ENCODE measurements around the gene HSPA1L.
"Not testable (repeated sequence)": the region's sequence is repeated elsewhere in the genome, so short reads cannot be mapped to it uniquely, and the experiment has no call there.

Gene HSPA1L

DNA sequence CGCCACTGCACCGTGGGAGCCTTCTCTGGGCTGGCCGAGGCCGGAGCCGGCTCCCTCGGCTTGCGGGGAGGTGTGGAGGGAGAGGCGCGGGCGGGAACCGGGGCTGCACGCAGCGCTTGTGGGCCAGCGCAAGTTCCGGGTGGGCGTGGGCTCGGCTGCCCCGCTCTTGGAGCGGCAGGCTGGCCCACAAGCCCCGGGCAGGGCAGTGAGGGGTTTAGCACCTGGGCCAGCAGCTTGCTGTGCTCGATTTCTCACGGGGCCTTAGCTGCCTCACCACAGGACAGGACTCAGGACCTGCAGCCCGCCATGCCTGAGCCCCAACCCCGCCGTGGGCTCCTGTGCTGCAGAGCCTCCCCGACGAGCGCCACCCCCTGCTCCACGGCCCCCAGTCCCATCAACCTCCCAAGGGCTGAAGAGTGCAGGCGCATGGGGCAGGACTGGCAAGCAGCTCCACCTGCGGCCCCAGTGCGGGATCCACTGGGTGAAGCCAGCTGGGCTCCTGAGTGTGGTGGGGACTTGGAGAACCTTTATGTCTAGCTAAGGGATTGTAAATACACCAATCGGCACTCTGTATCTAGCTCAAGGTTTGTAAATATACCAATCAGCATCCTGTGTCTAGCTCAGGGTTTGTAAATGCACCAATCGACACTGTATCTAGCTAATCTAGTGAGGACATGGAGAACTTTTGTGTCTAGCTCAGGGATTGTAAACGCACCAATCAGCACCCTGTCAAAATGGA lies 37.1 kb upstream of the HSPA1L start:
- WGBS (ENCODE audit: insufficient coverage, insufficient read length): no CpG with 5 or more reads among the region's 35 CpGs
- not testable (repeated sequence) for H3K36me3 ChIP-seq (ENCODE audit: control insufficient read depth, insufficient read depth, low read length); H3K27me3 ChIP-seq (ENCODE audit: control insufficient read depth, insufficient read depth, low read length); H3K27ac ChIP-seq (ENCODE audit: low read length); DNase-seq (ENCODE audit: low read depth, low spot score); H3K4me1 ChIP-seq (ENCODE audit: control insufficient read depth, insufficient read depth, low read length); H3K4me3 ChIP-seq (ENCODE audit: low read length); H3K9me3 ChIP-seq (ENCODE audit: control insufficient read depth, insufficient read depth, low read length)

DNA sequence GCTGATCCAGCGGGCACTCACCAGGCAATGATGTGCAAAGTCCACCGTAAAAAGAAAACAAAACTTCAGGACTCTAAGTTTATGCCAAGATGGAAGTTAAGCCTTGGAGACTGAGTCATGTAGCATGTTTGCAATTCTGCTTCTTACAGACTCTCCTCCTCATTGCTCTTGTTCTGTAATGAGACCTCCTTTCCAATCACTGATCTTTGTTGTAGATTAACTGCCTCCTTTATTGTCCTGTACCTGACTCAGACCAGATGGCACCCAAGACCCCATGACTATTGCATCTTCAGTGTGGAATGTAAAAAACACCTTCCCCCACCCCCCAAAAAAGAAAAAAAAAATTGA lies 36.4 kb upstream of the HSPA1L start:
- no peak overlapping the region for H3K27ac ChIP-seq (ENCODE audit: low read length)
- no peaks in the 10 kb centered on the region for H3K27me3 ChIP-seq (ENCODE audit: control insufficient read depth, insufficient read depth, low read length)
- no peak for DNase-seq (ENCODE audit: low read depth, low spot score)
- H3K36me3 ChIP-seq (ENCODE audit: control insufficient read depth, insufficient read depth, low read length): no peaks in the 10 kb centered on the region
- H3K4me3 ChIP-seq (ENCODE audit: low read length): no peak overlapping the region
- H3K9me3 ChIP-seq (ENCODE audit: control insufficient read depth, insufficient read depth, low read length): no peaks in the 10 kb centered on the region; the same call in 1 of the 2 replicates
- H3K4me1 ChIP-seq (ENCODE audit: control insufficient read depth, insufficient read depth, low read length): no peaks in the 10 kb centered on the region
- WGBS (ENCODE audit: insufficient coverage, insufficient read length): no CpG with 5 or more reads among the region's 2 CpGs

DNA sequence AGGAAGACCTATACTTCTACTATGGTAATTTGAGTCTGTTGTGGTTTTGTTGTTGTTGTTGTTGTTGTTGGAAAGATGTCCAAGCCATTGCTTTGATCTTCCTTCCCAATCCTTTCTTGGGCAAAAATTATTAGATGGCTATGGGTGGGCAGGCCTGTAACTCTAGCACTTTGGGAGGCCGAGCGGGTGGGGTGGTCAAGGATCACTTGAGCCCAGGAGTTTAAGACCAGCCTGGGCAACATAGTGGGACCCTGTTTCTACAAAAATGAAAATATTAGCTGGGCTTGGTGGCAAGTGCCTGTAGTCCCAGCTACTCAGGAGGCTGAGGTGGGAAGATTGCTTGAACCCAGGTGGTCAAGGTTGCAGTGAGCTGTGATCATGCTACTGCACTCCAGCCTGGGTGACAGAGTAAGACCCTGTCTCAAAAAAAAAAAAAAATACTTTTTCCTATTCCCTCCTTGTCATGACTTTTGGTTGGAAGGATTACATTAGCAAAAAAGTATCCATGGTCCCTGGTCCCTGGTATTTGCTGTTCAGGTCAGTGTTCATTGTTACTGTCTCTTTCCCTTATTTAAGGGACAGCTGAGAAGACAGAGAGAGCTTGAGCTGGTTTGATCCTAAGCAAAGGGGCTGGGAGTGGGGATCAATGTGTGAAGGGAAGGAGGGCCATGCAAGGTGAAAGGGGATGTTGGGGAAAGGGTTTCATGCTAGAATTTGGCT lies 35.8 kb upstream of the HSPA1L start:
- DNase-seq (ENCODE audit: low read depth, low spot score): no peak
- H3K4me1 ChIP-seq (ENCODE audit: control insufficient read depth, insufficient read depth, low read length): no peaks in the 10 kb centered on the region
- H3K9me3 ChIP-seq (ENCODE audit: control insufficient read depth, insufficient read depth, low read length): no peaks in the 10 kb centered on the region; the same call in 1 of the 2 replicates
- no CpG with 5 or more reads among the region's 2 CpGs for WGBS (ENCODE audit: insufficient coverage, insufficient read length)
- H3K36me3 ChIP-seq (ENCODE audit: control insufficient read depth, insufficient read depth, low read length): no peaks in the 10 kb centered on the region
- H3K4me3 ChIP-seq (ENCODE audit: low read length): no peak overlapping the region
- no peaks in the 10 kb centered on the region for H3K27me3 ChIP-seq (ENCODE audit: control insufficient read depth, insufficient read depth, low read length)
- H3K27ac ChIP-seq (ENCODE audit: low read length): no peak overlapping the region

DNA sequence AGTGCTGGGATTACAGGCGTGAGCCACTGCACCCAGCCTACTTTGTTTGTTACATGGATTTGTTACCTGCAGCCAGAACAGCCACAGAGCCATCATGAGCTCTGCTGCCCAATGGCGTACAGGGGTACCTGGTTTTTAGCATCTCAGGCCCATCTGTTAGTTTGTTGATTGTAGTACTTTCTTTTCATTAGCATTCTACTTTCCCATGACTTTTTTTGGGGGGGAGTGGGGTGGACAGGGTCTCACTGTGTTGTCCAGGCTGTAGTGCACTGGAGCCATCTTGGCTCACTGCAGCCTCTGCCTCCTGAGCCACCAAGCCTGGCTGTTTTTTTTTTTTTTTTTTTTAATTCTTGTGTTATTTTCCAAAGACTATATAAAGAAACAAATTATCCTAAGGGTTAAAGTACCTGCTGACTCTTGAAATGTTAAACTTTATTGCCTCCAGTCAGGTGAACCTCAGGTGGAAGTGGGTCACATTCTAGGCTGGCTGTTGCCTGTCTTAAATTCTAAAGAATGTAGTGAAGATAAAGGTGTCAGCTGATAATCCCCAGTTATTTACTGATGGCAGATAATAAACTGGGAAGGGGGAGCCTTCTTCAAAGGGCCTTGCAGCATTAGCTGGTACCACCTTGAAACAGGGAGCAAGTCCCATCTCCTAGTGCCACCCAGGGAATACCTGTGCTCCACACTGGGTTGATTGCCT lies 32.3 kb upstream of the HSPA1L start:
- Histone ChIP-seq H3K27me3 (ENCODE audit: control insufficient read depth, insufficient read depth, low read length) (no peaks in the 10 kb centered on the region), H3K27ac (ENCODE audit: low read length) (no peak overlapping the region), H3K9me3 (ENCODE audit: control insufficient read depth, insufficient read depth, low read length) (no peaks in the 10 kb centered on the region), H3K4me3 (ENCODE audit: low read length) (no peak overlapping the region), H3K4me1 (ENCODE audit: control insufficient read depth, insufficient read depth, low read length) (no peaks in the 10 kb centered on the region), H3K36me3 (ENCODE audit: control insufficient read depth, insufficient read depth, low read length) (no peaks in the 10 kb centered on the region)
- no peak for DNase-seq (ENCODE audit: low read depth, low spot score)
- WGBS (ENCODE audit: insufficient coverage, insufficient read length): no CpG with 5 or more reads among the region's 2 CpGs

DNA sequence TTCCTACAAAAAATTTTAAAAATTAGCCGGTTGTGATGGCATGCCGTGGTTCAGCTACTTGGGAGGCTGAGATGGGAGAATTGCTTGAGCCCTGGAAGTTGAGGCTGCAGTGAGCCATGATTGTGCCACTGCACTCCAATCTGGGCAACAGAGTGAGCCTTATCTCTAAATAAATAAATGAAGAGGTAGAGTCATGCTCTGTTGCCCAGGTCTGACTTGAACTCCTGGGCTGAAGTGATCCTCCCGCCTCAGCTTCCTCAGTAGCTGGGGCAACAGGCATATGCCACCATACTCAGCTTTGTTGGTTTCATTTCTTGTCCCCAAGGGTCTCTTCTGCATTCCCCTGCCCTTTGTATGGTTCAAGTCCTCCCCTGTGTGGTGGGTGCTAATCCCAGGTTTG lies 29.4 kb upstream of the HSPA1L start:
- DNase-seq (ENCODE audit: low read depth, low spot score): no peak
- Histone ChIP-seq H3K27ac (ENCODE audit: low read length) (no peak overlapping the region), H3K9me3 (ENCODE audit: control insufficient read depth, insufficient read depth, low read length) (no peaks in the 10 kb centered on the region), H3K27me3 (ENCODE audit: control insufficient read depth, insufficient read depth, low read length) (no peaks in the 10 kb centered on the region), H3K4me3 (ENCODE audit: low read length) (no peak overlapping the region), H3K36me3 (ENCODE audit: control insufficient read depth, insufficient read depth, low read length) (peaks cover 5% of the 10 kb centered on the region; the same call in 1 of the 2 replicates), H3K4me1 (ENCODE audit: control insufficient read depth, insufficient read depth, low read length) (no peaks in the 10 kb centered on the region)
- WGBS (ENCODE audit: insufficient coverage, insufficient read length): no CpG with 5 or more reads among the region's 3 CpGs

DNA sequence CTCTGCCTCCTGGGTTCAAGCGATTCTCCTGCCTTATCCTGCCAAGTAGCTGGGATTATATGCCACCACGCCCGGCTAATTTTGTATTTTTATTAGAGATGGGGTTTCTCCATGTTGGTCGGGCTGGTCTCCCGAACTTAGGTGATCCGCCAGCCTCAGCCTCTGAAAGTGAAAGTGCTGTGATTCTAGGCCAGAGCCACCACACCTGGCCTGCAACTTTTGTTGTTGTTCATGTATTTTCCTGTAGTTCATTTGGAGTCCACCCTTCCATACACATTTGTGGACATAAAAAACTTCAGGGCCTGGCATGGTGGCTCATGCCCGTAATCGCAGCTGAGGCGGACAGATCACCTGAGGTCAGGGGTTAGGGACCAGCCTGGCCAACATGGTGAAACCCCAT lies 27.0 kb upstream of the HSPA1L start:
- Histone ChIP-seq H3K4me1 (ENCODE audit: control insufficient read depth, insufficient read depth, low read length) (no peaks in the 10 kb centered on the region), H3K27me3 (ENCODE audit: control insufficient read depth, insufficient read depth, low read length) (no peaks in the 10 kb centered on the region), H3K9me3 (ENCODE audit: control insufficient read depth, insufficient read depth, low read length) (no peaks in the 10 kb centered on the region), H3K4me3 (ENCODE audit: low read length) (no peak overlapping the region), H3K27ac (ENCODE audit: low read length) (no peak overlapping the region), H3K36me3 (ENCODE audit: control insufficient read depth, insufficient read depth, low read length) (peaks cover 23% of the 10 kb centered on the region; the same call in 1 of the 2 replicates)
- no CpG with 5 or more reads among the region's 9 CpGs for WGBS (ENCODE audit: insufficient coverage, insufficient read length)
- no peak for DNase-seq (ENCODE audit: low read depth, low spot score)

DNA sequence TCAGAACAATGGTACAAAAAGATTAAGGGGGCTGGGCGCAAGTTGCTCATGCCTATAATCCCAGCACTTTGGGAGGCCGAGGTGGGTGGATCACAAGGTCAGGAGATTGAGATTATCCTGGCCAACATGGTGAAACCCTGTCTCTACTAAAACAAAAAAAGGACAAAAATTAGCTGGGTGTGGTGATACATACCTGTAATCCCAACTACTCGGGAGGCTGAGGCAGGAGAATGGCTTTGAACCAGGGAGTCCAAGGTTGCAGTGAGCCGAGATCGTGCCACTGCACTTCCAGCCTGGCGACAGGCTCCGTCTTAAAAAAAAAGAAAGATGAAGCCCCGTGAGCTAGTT lies 24.7 kb upstream of the HSPA1L start:
- peaks cover 29% of the 10 kb centered on the region; the same call in 1 of the 2 replicates for H3K36me3 ChIP-seq (ENCODE audit: control insufficient read depth, insufficient read depth, low read length)
- not testable (repeated sequence) for H3K27me3 ChIP-seq (ENCODE audit: control insufficient read depth, insufficient read depth, low read length); H3K4me1 ChIP-seq (ENCODE audit: control insufficient read depth, insufficient read depth, low read length); DNase-seq (ENCODE audit: low read depth, low spot score); H3K4me3 ChIP-seq (ENCODE audit: low read length); H3K27ac ChIP-seq (ENCODE audit: low read length); H3K9me3 ChIP-seq (ENCODE audit: control insufficient read depth, insufficient read depth, low read length)
- WGBS (ENCODE audit: insufficient coverage, insufficient read length): no CpG with 5 or more reads among the region's 8 CpGs

DNA sequence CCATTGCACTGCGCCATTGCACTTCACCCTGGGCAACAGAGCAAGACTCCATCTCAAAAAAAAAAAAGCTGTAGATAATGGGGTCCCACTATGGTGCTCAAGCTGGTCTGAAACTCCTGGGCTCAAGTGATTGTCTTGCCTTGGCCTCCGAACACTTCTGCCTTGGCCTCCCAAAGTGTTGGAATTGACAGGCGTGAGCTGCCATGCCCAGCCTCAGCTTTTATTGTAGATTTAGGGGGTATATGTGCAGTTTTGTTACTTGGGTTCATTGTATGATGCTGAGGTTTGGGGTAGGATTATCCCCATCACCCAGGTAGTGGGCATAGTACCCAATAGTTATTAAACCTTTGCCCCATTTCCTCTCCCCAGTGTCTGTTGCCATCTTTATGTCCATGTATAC lies 23.9 kb upstream of the HSPA1L start:
- no peak overlapping the region for H3K27ac ChIP-seq (ENCODE audit: low read length)
- H3K36me3 ChIP-seq (ENCODE audit: control insufficient read depth, insufficient read depth, low read length): peaks cover 29% of the 10 kb centered on the region; the same call in 1 of the 2 replicates

DNA sequence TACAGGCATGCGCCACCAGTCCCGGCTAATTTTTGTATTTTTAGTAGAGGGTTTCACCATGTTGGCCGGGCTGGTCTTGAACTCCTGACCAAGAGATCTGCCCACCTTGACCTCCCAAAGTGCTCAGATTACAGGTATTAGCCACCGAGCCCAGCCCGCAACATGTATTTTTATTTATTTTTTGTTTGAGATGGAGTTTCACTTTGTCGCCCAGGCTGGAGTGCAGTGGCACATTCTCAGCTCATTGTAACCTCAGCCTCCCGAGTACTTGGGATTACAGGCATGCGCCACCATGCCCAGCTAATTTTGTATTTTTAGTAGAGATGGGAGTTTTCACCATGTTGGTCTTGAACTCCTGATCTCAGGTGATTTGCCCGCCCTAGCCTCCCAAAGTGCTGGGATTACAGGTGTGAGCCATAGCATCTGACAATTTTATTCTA lies 23.1 kb upstream of the HSPA1L start:
- H3K36me3 ChIP-seq (ENCODE audit: control insufficient read depth, insufficient read depth, low read length): peaks cover 29% of the 10 kb centered on the region; the same call in 1 of the 2 replicates
- not testable (repeated sequence) for H3K4me1 ChIP-seq (ENCODE audit: control insufficient read depth, insufficient read depth, low read length); DNase-seq (ENCODE audit: low read depth, low spot score); H3K27ac ChIP-seq (ENCODE audit: low read length); H3K9me3 ChIP-seq (ENCODE audit: control insufficient read depth, insufficient read depth, low read length); H3K27me3 ChIP-seq (ENCODE audit: control insufficient read depth, insufficient read depth, low read length); H3K4me3 ChIP-seq (ENCODE audit: low read length)
- no CpG with 5 or more reads among the region's 9 CpGs for WGBS (ENCODE audit: insufficient coverage, insufficient read length)

More for the DNA sequence above, 23.9 kb upstream of the HSPA1L start:
- Histone ChIP-seq H3K4me3 (ENCODE audit: low read length) (no peak overlapping the region), H3K4me1 (ENCODE audit: control insufficient read depth, insufficient read depth, low read length) (no peaks in the 10 kb centered on the region), H3K9me3 (ENCODE audit: control insufficient read depth, insufficient read depth, low read length) (no peaks in the 10 kb centered on the region), H3K27me3 (ENCODE audit: control insufficient read depth, insufficient read depth, low read length) (no peaks in the 10 kb centered on the region)
- WGBS (ENCODE audit: insufficient coverage, insufficient read length): no CpG with 5 or more reads among the region's 3 CpGs
- DNase-seq (ENCODE audit: low read depth, low spot score): no peak

DNA sequence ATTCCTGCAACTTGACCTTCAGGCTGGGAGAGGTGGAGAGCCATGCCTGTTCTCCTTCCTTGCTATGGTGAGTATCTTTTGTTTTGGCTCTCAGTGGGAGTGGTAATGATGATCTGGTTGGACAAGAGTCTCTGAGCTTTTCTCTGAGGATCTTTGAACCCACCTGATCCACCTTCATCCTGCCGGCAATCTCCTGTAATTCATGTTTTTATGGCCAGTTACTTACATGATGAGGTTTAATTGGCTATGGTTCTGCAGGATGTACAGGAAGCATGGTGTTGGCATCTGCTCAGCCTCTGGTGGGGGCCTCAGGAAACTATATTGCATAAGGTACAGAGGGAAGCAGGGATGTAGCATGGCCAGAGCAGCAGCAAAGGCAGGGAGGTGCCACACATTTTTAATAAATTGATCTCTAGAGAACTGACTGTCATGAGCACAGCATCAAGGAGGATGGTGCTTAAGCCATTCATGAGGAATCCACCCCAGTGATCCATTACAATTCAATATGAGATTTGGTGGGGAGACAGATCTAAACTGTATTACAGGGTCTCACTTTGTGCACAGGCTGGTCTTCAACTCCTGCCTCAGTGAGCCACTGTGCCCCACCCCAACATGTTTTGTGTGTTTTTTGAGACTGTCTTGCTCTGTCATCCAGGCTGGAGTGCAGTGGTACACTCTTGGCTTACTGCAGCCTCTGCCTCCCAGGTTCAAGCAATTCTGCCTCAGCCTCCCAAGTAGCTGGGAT lies 22.5 kb upstream of the HSPA1L start:
- no CpG with 5 or more reads among the region's 1 CpG for WGBS (ENCODE audit: insufficient coverage, insufficient read length)
- no peaks in the 10 kb centered on the region for H3K4me1 ChIP-seq (ENCODE audit: control insufficient read depth, insufficient read depth, low read length)
- DNase-seq (ENCODE audit: low read depth, low spot score): no peak
- no peaks in the 10 kb centered on the region for H3K27me3 ChIP-seq (ENCODE audit: control insufficient read depth, insufficient read depth, low read length)
- no peak overlapping the region for H3K27ac ChIP-seq (ENCODE audit: low read length)
- peaks cover 29% of the 10 kb centered on the region; the same call in 1 of the 2 replicates for H3K36me3 ChIP-seq (ENCODE audit: control insufficient read depth, insufficient read depth, low read length)
- H3K9me3 ChIP-seq (ENCODE audit: control insufficient read depth, insufficient read depth, low read length): no peaks in the 10 kb centered on the region
- H3K4me3 ChIP-seq (ENCODE audit: low read length): peak overlapping the region; percentile 98; the same call in 1 of the 2 replicates

Data from iPS DF 6.9 (cell line).